SH-SY5Y (cell line): ENCODE data around the gene KRTAP20-1.

Experiments used
- GATA2 ChIP-seq: IDR thresholded peaks from 2 replicates; pipeline ENCODE4 v1.6.1; 2011; ENCODE audit warnings: mild to moderate bottlenecking, low read depth, low read length
- GATA3 ChIP-seq: IDR thresholded peaks from 2 replicates; pipeline ENCODE4 v1.6.1; 2011; ENCODE audit warnings: low read depth, mild to moderate bottlenecking, low read length, moderate library complexity

DNA sequence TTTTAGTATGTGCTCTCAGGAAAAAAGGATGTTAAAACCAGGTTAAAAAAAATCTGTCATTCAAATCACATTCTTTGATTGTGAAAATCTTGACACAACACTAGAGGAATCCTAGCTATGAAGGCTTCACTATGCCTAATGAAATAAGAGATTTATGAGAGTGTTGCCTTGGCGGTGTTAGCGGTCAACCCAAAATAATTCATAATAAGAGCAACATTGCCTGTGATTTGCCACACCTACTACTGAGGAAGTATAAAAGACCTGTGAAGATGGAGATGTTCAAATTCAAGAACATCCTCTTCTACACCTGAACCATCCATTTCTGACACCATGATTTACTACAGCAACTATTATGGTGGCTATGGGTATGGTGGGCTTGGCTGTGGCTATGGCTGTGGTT is at the start of gene KRTAP20-1:
- TF ChIP-seq GATA3, result no peak
- TF ChIP-seq GATA2, result no peak
